ENCODE results near the gene LEKR1.

LEKR1 gene

GRCh38 chr3:157067114-157067513, 241.0 kb downstream of the LEKR1 start:
- Histone ChIP-seq H2AFZ (ENCODE audit: low read length) (no peak overlapping the region), H3K27me3 (ENCODE audit: control insufficient read depth in 3 of 3, insufficient read depth in 3 of 3, low read depth in 1 of 3, low read length in 3 of 3) (peaks cover 0 to 83% (median 0%) of the 10 kb centered on the region in 3 experiments), H3K23ac (ENCODE audit: low read depth, low read length, poor library complexity) (no peak overlapping the region), H3K36me3 (replicated peaks in 1 of 2; ENCODE audit: control insufficient read depth in 2 of 2, insufficient read depth in 2 of 2, low read length in 2 of 2) (no peaks in the 10 kb centered on the region), H3K4me2 (ENCODE audit: insufficient read depth, low read length, poor library complexity, severe bottlenecking) (no peak overlapping the region), H2BK15ac (ENCODE audit: low read length) (no peak overlapping the region), H4K8ac (ENCODE audit: low read depth, low read length) (no peak overlapping the region), H3K9me3 (replicated peaks in 1 of 2; ENCODE audit: control insufficient read depth in 2 of 2, insufficient read depth in 1 of 2, low read depth in 1 of 2, low read length in 2 of 2) (no peaks in the 10 kb centered on the region), H3K18ac (ENCODE audit: low read length) (no peak overlapping the region), H3K14ac (ENCODE audit: low read length) (no peak overlapping the region), H3K4me1 (ENCODE audit: control insufficient read depth in 2 of 2, insufficient read depth in 1 of 2, low read depth in 1 of 2, low read length in 2 of 2) (peaks cover 2 to 8% of the 10 kb centered on the region in 2 donors), H2BK12ac (ENCODE audit: low read length) (no peak overlapping the region), H2BK5ac (ENCODE audit: low read length) (no peak overlapping the region), H3K79me1 (ENCODE audit: low read depth, low read length) (no peaks in the 10 kb centered on the region), H3K4ac (ENCODE audit: low read length) (no peak overlapping the region), H4K91ac (ENCODE audit: low read depth, low read length, poor library complexity) (no peak overlapping the region), H2BK120ac (ENCODE audit: low read depth, low read length) (no peak overlapping the region), H3K4me3 (ENCODE audit: low read length in 2 of 2) (no peak overlapping the region), H2AK5ac (ENCODE audit: low read depth, low read length) (no peak overlapping the region), H3K9ac (ENCODE audit: low read depth, low read length, poor library complexity) (no peak overlapping the region), H3K27ac (replicated peaks; ENCODE audit: low read length) (no peak overlapping the region)
- no CpG with 5 or more reads among the region's 3 CpGs for WGBS, 2 donors (ENCODE audit: extremely low coverage in 2 of 2, insufficient read length in 2 of 2, insufficient replicate concordance in 1 of 2)
- no peak for DNase-seq (ENCODE audit: low spot score)

- Histone ChIP-seq H3K27ac (replicated peaks; ENCODE audit: low read length) (no peak overlapping the region), H3K9ac (ENCODE audit: low read depth, low read length, poor library complexity) (no peak overlapping the region), H3K4ac (ENCODE audit: low read length) (no peak overlapping the region), H2BK12ac (ENCODE audit: low read length) (no peak overlapping the region), H3K4me3 (ENCODE audit: low read length in 2 of 2) (no peak overlapping the region), H2AK5ac (ENCODE audit: low read depth, low read length) (no peak overlapping the region), H3K14ac (ENCODE audit: low read length) (no peak overlapping the region), H4K8ac (ENCODE audit: low read depth, low read length) (no peak overlapping the region), H3K4me2 (ENCODE audit: insufficient read depth, low read length, poor library complexity, severe bottlenecking) (no peak overlapping the region), H3K36me3 (replicated peaks in 1 of 2; ENCODE audit: control insufficient read depth in 2 of 2, insufficient read depth in 2 of 2, low read length in 2 of 2) (no peaks in the 10 kb centered on the region), H2AFZ (ENCODE audit: low read length) (no peak overlapping the region), H2BK120ac (ENCODE audit: low read depth, low read length) (no peak overlapping the region), H3K4me1 (ENCODE audit: control insufficient read depth in 2 of 2, insufficient read depth in 1 of 2, low read depth in 1 of 2, low read length in 2 of 2) (peaks cover 2 to 6% of the 10 kb centered on the region in 2 donors), H3K79me1 (ENCODE audit: low read depth, low read length) (no peaks in the 10 kb centered on the region), H3K18ac (ENCODE audit: low read length) (no peak overlapping the region), H2BK15ac (ENCODE audit: low read length) (no peak overlapping the region), H3K27me3 (ENCODE audit: control insufficient read depth in 3 of 3, insufficient read depth in 3 of 3, low read depth in 1 of 3, low read length in 3 of 3) (peaks cover 0 to 70% (median 0%) of the 10 kb centered on the region in 3 experiments), H4K91ac (ENCODE audit: low read depth, low read length, poor library complexity) (no peak overlapping the region), H3K23ac (ENCODE audit: low read depth, low read length, poor library complexity) (no peak overlapping the region), H2BK5ac (ENCODE audit: low read length) (no peak overlapping the region), H3K9me3 (replicated peaks in 1 of 2; ENCODE audit: control insufficient read depth in 2 of 2, insufficient read depth in 1 of 2, low read depth in 1 of 2, low read length in 2 of 2) (no peaks in the 10 kb centered on the region)
- no CpG with 5 or more reads among the region's 4 CpGs for WGBS, 2 donors (ENCODE audit: extremely low coverage in 2 of 2, insufficient read length in 2 of 2, insufficient replicate concordance in 1 of 2)
- DNase-seq (ENCODE audit: low spot score) = no peak
These were observed 243.3 kb downstream of the LEKR1 start for GRCh38 chr3:157069406-157069805.

- H3K4me1 ChIP-seq (ENCODE audit: control insufficient read depth in 2 of 2, insufficient read depth in 1 of 2, low read depth in 1 of 2, low read length in 2 of 2) = peaks cover 2 to 5% of the 10 kb centered on the region in 2 donors
- H3K4me3 ChIP-seq (ENCODE audit: low read length in 2 of 2) = no peak overlapping the region
- H3K18ac ChIP-seq (ENCODE audit: low read length) = no peak overlapping the region
- no peak overlapping the region for H3K9ac ChIP-seq (ENCODE audit: low read depth, low read length, poor library complexity)
- no peaks in the 10 kb centered on the region for H3K79me1 ChIP-seq (ENCODE audit: low read depth, low read length)
- H3K36me3 ChIP-seq (replicated peaks in 1 of 2; ENCODE audit: control insufficient read depth in 2 of 2, insufficient read depth in 2 of 2, low read length in 2 of 2) = no peaks in the 10 kb centered on the region
- no peak overlapping the region for H3K4me2 ChIP-seq (ENCODE audit: insufficient read depth, low read length, poor library complexity, severe bottlenecking)
- no peak overlapping the region for H3K14ac ChIP-seq (ENCODE audit: low read length)
- H4K8ac ChIP-seq (ENCODE audit: low read depth, low read length) = no peak overlapping the region
- H2BK15ac ChIP-seq (ENCODE audit: low read length) = no peak overlapping the region
- no peak overlapping the region for H2BK120ac ChIP-seq (ENCODE audit: low read depth, low read length)
- peaks cover 0 to 71% (median 0%) of the 10 kb centered on the region in 3 experiments for H3K27me3 ChIP-seq (ENCODE audit: control insufficient read depth in 3 of 3, insufficient read depth in 3 of 3, low read depth in 1 of 3, low read length in 3 of 3)
- no peak overlapping the region for H2BK12ac ChIP-seq (ENCODE audit: low read length)
- no peak for DNase-seq (ENCODE audit: low spot score)
- no peak overlapping the region for H2AFZ ChIP-seq (ENCODE audit: low read length)
- no peaks in the 10 kb centered on the region for H3K9me3 ChIP-seq (replicated peaks in 1 of 2; ENCODE audit: control insufficient read depth in 2 of 2, insufficient read depth in 1 of 2, low read depth in 1 of 2, low read length in 2 of 2)
- no peak overlapping the region for H3K23ac ChIP-seq (ENCODE audit: low read depth, low read length, poor library complexity)
- no peak overlapping the region for H3K27ac ChIP-seq (replicated peaks; ENCODE audit: low read length)
- no CpG with 5 or more reads among the region's 7 CpGs for WGBS, 2 donors (ENCODE audit: extremely low coverage in 2 of 2, insufficient read length in 2 of 2, insufficient replicate concordance in 1 of 2)
- H4K91ac ChIP-seq (ENCODE audit: low read depth, low read length, poor library complexity) = no peak overlapping the region
- H3K4ac ChIP-seq (ENCODE audit: low read length) = no peak overlapping the region
- no peak overlapping the region for H2AK5ac ChIP-seq (ENCODE audit: low read depth, low read length)
- H2BK5ac ChIP-seq (ENCODE audit: low read length) = no peak overlapping the region
These were observed 243.9 kb downstream of the LEKR1 start for GRCh38 chr3:157069846-157070677.

- Histone ChIP-seq H2BK120ac (ENCODE audit: low read depth, low read length) (no peak overlapping the region), H3K4me1 (ENCODE audit: control insufficient read depth in 2 of 2, insufficient read depth in 1 of 2, low read depth in 1 of 2, low read length in 2 of 2) (peaks cover 0 to 3% of the 10 kb centered on the region in 2 donors), H3K36me3 (replicated peaks in 1 of 2; ENCODE audit: control insufficient read depth in 2 of 2, insufficient read depth in 2 of 2, low read length in 2 of 2) (no peaks in the 10 kb centered on the region), H3K4me2 (ENCODE audit: insufficient read depth, low read length, poor library complexity, severe bottlenecking) (no peak overlapping the region), H3K9ac (ENCODE audit: low read depth, low read length, poor library complexity) (no peak overlapping the region), H2BK12ac (ENCODE audit: low read length) (no peak overlapping the region), H4K8ac (ENCODE audit: low read depth, low read length) (no peak overlapping the region), H3K4ac (ENCODE audit: low read length) (no peak overlapping the region), H3K14ac (ENCODE audit: low read length) (no peak overlapping the region), H3K9me3 (replicated peaks in 1 of 2; ENCODE audit: control insufficient read depth in 2 of 2, insufficient read depth in 1 of 2, low read depth in 1 of 2, low read length in 2 of 2) (no peaks in the 10 kb centered on the region), H2AK5ac (ENCODE audit: low read depth, low read length) (no peak overlapping the region), H4K91ac (ENCODE audit: low read depth, low read length, poor library complexity) (no peak overlapping the region), H3K23ac (ENCODE audit: low read depth, low read length, poor library complexity) (no peak overlapping the region), H2AFZ (ENCODE audit: low read length) (no peak overlapping the region), H3K27me3 (ENCODE audit: control insufficient read depth in 3 of 3, insufficient read depth in 3 of 3, low read depth in 1 of 3, low read length in 3 of 3) (peaks cover 0 to 68% (median 0%) of the 10 kb centered on the region in 3 experiments), H3K18ac (ENCODE audit: low read length) (no peak overlapping the region), H3K4me3 (ENCODE audit: low read length in 2 of 2) (no peak overlapping the region), H2BK5ac (ENCODE audit: low read length) (no peak overlapping the region), H2BK15ac (ENCODE audit: low read length) (no peak overlapping the region), H3K79me1 (ENCODE audit: low read depth, low read length) (no peaks in the 10 kb centered on the region), H3K27ac (replicated peaks; ENCODE audit: low read length) (no peak overlapping the region)
- WGBS, 2 donors (ENCODE audit: extremely low coverage in 2 of 2, insufficient read length in 2 of 2, insufficient replicate concordance in 1 of 2) = no CpG with 5 or more reads among the region's 2 CpGs
- no peak for DNase-seq (ENCODE audit: low spot score)
These were observed 244.5 kb downstream of the LEKR1 start for GRCh38 chr3:157070678-157070999.
